Lower leg skin (tissue), 4 donors: Measurements from ENCODE around the gene SORCS2. TPM values are rescaled to one million over a fixed set of nuclear protein-coding genes. Genes with fewer than 3 reads are reported as not detected.

Experiments
- DNase-seq, 2 donors: peaks; one replicate each; pipeline ENCODE4 v3.0.0-alpha.2; 2019; ENCODE audit warnings: low spot score in 2 of 2
- H3K4me3 ChIP-seq: fragments of 200-600 bp; sonication (generic); 2 replicates; pipeline ENCODE4 v1.5.1; 2017; ENCODE audit warnings: mild to moderate bottlenecking, low read depth; ENCODE audit not compliant: poor library complexity, severe bottlenecking
- POLR2A ChIP-seq, 2 donors: fragments of 450-650 bp; IDR thresholded peaks; one replicate each; pipeline ENCODE4 v1.6.1; 2016 to 2017; ENCODE audit warnings: antibody characterized with exemption in 2 of 2, mild to moderate bottlenecking in 1 of 2, moderate library complexity in 1 of 2
- WGBS, 2 donors: methylation state at CpG; one replicate each; pipeline ENCODE4 v1.1.5; 2018; 5-methylcytosine and 5-hydroxymethylcytosine counted together
- intact Hi-C: fragments of 100-400 bp; cut with DNase I; formaldehyde crosslinking; loops from one replicate; pipeline ENCODE4 v1.15.0; 2023; ENCODE audit warnings: low total_unique reads
- total RNA-seq, 4 donors: library from RNA; depleted of rRNA; stranded (reverse); fragments of >200 nt; gene quantifications; one replicate each; pipeline ENCODE4 v1.1.0, GENCODE V29; 2016
- TF ChIP-seq, protein P1 (sequence below), 3 donors: fragments of 450-650 bp; IDR thresholded peaks; one replicate each; pipeline ENCODE4 v1.5.1; 2016; ENCODE audit warnings: antibody characterized with exemption in 3 of 3, mild to moderate bottlenecking in 3 of 3, moderate library complexity in 2 of 3

Gene SORCS2
- total RNA-seq, 4 donors from 2014 or later = 1.1 to 6.4 (median 1.5) TPM

DNA sequence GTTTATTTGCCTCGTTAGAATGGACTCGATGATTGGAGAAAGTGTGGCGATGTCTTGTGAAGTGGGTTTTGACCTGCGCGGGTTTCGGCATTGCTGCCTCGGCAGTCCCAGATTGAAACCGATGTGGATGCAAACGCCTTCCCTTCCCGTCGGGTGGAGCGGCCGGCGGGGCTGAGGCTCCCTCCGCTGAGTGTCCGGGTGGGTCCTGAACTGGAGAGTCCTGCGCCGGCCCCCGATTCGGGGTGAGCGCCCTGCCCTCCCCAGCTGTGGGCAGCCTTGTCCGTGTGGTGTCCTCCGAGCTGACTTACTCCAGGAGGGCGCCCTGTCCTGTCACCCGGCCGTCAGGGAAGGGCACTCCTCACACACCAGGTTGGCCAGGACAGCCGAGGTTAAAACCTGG lies 317.7 kb downstream of the SORCS2 start:
- H3K4me3 ChIP-seq = no peak overlapping the region
- intact Hi-C loops = no loop called here
- no peak for TF ChIP-seq POLR2A (IDR thresholded peaks at IDR 0.05)
- TF ChIP-seq, protein P1, sequence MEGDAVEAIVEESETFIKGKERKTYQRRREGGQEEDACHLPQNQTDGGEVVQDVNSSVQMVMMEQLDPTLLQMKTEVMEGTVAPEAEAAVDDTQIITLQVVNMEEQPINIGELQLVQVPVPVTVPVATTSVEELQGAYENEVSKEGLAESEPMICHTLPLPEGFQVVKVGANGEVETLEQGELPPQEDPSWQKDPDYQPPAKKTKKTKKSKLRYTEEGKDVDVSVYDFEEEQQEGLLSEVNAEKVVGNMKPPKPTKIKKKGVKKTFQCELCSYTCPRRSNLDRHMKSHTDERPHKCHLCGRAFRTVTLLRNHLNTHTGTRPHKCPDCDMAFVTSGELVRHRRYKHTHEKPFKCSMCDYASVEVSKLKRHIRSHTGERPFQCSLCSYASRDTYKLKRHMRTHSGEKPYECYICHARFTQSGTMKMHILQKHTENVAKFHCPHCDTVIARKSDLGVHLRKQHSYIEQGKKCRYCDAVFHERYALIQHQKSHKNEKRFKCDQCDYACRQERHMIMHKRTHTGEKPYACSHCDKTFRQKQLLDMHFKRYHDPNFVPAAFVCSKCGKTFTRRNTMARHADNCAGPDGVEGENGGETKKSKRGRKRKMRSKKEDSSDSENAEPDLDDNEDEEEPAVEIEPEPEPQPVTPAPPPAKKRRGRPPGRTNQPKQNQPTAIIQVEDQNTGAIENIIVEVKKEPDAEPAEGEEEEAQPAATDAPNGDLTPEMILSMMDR (IDR thresholded peaks at IDR 0.05) = no peak
- 79 to 85% methylated on average over 27 of the region's 27 CpGs for WGBS, 2 donors
- no peak for DNase-seq

DNA sequence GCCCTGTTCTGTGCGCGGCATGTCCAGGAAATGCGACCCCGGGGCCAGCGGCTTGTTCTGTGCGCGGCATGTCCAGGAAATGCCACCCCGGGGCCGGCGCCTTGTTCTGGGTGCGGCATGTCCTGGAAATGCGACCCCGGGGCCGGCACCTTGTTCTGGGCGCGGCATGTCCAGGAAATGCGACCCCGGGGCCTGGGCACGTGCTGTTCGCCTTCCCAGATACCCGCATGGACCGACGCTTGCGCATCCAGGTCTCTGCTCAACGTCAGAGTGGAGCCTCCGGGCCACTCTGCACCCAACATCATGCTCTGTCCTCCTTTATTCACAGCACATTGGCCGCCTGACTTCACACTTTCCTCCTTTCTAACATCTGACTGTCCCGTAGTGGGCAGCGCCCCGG lies 318.2 kb downstream of the SORCS2 start:
- no peak overlapping the region for H3K4me3 ChIP-seq
- DNase-seq = no peak
- intact Hi-C loops = no loop called here
- 69 to 79% methylated on average over 28 to 30 of the region's 30 CpGs for WGBS, 2 donors
- TF ChIP-seq, protein P1 (IDR thresholded peaks at IDR 0.05) = no peak
- no peak for TF ChIP-seq POLR2A (IDR thresholded peaks at IDR 0.05)

DNA sequence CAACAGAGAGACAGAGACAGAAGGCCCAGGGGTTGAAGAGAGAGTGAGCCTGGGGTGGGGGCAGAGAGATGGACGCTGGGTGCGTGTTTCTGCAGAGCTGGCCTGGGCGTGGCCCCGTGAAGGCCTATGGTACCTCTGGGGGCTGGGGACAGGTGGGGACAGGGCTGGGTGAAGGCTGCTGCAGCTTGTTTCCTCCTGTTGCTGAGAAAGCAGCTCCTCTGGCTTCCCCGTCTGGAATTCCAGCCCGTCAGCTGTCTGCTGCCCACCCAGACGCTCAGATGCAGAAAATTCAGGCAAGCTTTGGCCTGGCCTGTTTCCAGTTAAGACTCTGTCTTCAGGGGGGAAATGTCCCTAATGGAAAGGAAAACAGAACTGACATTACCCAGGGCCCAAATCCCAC lies 319.2 kb downstream of the SORCS2 start:
- intact Hi-C loops = no loop called here
- TF ChIP-seq POLR2A (IDR thresholded peaks at IDR 0.05) = no peak
- TF ChIP-seq, protein P1 (IDR thresholded peaks at IDR 0.05) = no peak
- 62 to 70% methylated on average over 7 of the region's 7 CpGs for WGBS, 2 donors
- no peak overlapping the region for H3K4me3 ChIP-seq
- DNase-seq = no peak

GRCh38 chr4:7512428-7512827 lies 320.1 kb downstream of the SORCS2 start:
- WGBS, 2 donors = 79 to 83% methylated on average over 5 of the region's 5 CpGs
- no peak for DNase-seq
- intact Hi-C loops = no loop called here
- no peak overlapping the region for H3K4me3 ChIP-seq
- TF ChIP-seq, protein P1 (IDR thresholded peaks at IDR 0.05) = no peak

- no peak for DNase-seq
- intact Hi-C loops = no loop called here
- no peak for TF ChIP-seq POLR2A (IDR thresholded peaks at IDR 0.05)
- TF ChIP-seq, protein P1 (IDR thresholded peaks at IDR 0.05) = no peak
- WGBS, 2 donors = 90 to 95% methylated on average over 10 of the region's 10 CpGs
- H3K4me3 ChIP-seq = no peak overlapping the region
These were observed 320.6 kb downstream of the SORCS2 start for GRCh38 chr4:7512946-7513345.

GRCh38 chr4:7513671-7514070 lies 321.3 kb downstream of the SORCS2 start:
- no peak for DNase-seq
- WGBS, 2 donors = 50 to 60% methylated on average over 12 of the region's 12 CpGs

More at GRCh38 chr4:7513671-7514070, 321.3 kb downstream of the SORCS2 start:
- TF ChIP-seq, protein P1 (IDR thresholded peaks at IDR 0.05) = no peak
- TF ChIP-seq POLR2A (IDR thresholded peaks at IDR 0.05) = no peak
- H3K4me3 ChIP-seq = no peak overlapping the region
- intact Hi-C loops = no loop called here
